Colonic mucosa (tissue), 4 donors: ENCODE measurements around the gene WASL. TPM values are rescaled to one million over a fixed set of nuclear protein-coding genes. Genes with fewer than 3 reads are reported as not detected.

Source experiments
- DNase-seq: peaks from one replicate; pipeline ENCODE4 v3.0.0-alpha.2; 2020
- H3K27ac ChIP-seq: fragments of 200-600 bp; one replicate; pipeline ENCODE4 v1.8.0; 2021
- H3K27me3 ChIP-seq: fragments of 200-600 bp; one replicate; pipeline ENCODE4 v1.8.0; 2021
- H3K36me3 ChIP-seq: fragments of 200-600 bp; one replicate; pipeline ENCODE4 v1.8.0; 2021
- H3K4me1 ChIP-seq: fragments of 200-600 bp; one replicate; pipeline ENCODE4 v1.8.0; 2021; ENCODE audit warnings: mild to moderate bottlenecking
- H3K4me3 ChIP-seq: fragments of 200-600 bp; one replicate; pipeline ENCODE4 v1.8.0; 2021
- H3K9ac ChIP-seq, 2 donors: one replicate each; pipeline ENCODE4 v1.7.0; 2013; ENCODE audit warnings: control low read depth in 2 of 2, low read depth in 2 of 2, low read length in 2 of 2
- H3K9me3 ChIP-seq: fragments of 200-600 bp; one replicate; pipeline ENCODE4 v1.8.0; 2021
- intact Hi-C: fragments of 100-400 bp; cut with DNase I; formaldehyde crosslinking; loops from one replicate; pipeline ENCODE4 v1.14.1; 2022
- total RNA-seq, 2 donors: library from RNA; stranded (reverse); fragmentation: NEBNext Ultra II Directional in 1 of 2; extraction: Animal tissue kit (Norgen Biotek cat#: 25700) in 1 of 2; gene quantifications; one replicate each; pipeline ENCODE4 v1.2.1, GENCODE V29; 2021
- TF ChIP-seq, protein P1 (sequence below): fragments of 200-600 bp; IDR thresholded peaks from one replicate; pipeline ENCODE4 v1.8.0; 2022; ENCODE audit warnings: antibody characterized with exemption, mild to moderate bottlenecking
- donor health status: healthy.
- donor health status: DM: no; HTN: no; CAD: no.
- donor health status: DM: no; HTN: no; CAD: no.

WASL gene
- total RNA-seq, 2 donors from 2014 or later: 54.9 to 126 TPM

DNA sequence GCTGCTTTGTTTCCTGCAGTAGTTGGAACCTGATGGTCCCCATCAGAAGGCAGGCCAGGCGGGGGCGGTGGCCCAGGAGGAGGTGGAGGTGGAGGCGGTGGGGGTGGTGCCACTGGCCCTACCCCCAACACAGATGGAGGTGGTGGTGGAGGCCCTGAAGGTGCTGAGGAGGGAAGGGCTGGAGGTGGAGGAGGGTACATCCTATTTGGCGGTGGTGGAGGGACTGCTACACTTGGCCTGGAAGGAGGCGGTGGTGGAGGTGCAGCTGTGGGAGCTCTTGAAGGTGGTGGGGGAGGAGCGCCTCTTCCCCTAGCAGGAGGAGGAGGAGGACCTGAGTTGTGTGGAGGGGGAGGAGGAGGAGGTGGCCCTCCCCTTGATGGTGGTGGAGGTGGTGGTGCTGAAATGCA is 56.3 kb downstream of the WASL start:
- no peaks in the 10 kb centered on the region for H3K4me1 ChIP-seq
- H3K9ac ChIP-seq: no peak overlapping the region
- no peak overlapping the region for H3K27ac ChIP-seq
- no peaks in the 10 kb centered on the region for H3K36me3 ChIP-seq
- H3K9me3 ChIP-seq: no peaks in the 10 kb centered on the region
- H3K27me3 ChIP-seq: no peaks in the 10 kb centered on the region
- no peak for DNase-seq
- no peak overlapping the region for H3K4me3 ChIP-seq
- intact Hi-C loops: no loop called here
- TF ChIP-seq, protein P1, sequence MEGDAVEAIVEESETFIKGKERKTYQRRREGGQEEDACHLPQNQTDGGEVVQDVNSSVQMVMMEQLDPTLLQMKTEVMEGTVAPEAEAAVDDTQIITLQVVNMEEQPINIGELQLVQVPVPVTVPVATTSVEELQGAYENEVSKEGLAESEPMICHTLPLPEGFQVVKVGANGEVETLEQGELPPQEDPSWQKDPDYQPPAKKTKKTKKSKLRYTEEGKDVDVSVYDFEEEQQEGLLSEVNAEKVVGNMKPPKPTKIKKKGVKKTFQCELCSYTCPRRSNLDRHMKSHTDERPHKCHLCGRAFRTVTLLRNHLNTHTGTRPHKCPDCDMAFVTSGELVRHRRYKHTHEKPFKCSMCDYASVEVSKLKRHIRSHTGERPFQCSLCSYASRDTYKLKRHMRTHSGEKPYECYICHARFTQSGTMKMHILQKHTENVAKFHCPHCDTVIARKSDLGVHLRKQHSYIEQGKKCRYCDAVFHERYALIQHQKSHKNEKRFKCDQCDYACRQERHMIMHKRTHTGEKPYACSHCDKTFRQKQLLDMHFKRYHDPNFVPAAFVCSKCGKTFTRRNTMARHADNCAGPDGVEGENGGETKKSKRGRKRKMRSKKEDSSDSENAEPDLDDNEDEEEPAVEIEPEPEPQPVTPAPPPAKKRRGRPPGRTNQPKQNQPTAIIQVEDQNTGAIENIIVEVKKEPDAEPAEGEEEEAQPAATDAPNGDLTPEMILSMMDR: no peak

DNA sequence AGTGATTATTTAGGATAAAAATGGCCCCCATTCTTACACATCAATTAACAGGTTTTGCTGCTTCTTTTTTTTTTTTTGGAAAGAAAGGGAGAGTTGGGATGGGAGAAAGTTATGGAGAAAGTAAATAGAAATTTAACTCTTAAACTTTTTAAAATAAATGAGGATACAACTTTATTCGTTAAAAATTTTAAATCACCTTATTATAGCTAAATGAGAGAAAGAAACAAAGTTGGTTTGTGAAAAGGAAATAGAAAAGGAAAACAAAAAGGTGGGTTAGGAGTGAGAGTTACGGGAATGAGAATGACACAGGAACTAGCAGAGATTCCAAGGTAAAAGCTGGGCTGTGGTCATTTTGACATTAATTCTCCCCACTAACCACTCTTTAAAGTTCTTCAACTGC is 58.3 kb downstream of the WASL start:
- Histone ChIP-seq H3K36me3 (no peaks in the 10 kb centered on the region), H3K27ac (no peak overlapping the region), H3K4me3 (no peak overlapping the region), H3K9ac (no peak overlapping the region), H3K4me1 (no peaks in the 10 kb centered on the region), H3K9me3 (no peaks in the 10 kb centered on the region), H3K27me3 (no peaks in the 10 kb centered on the region)
- intact Hi-C loops: no loop called here
- TF ChIP-seq, protein P1: no peak
- DNase-seq: no peak

DNA sequence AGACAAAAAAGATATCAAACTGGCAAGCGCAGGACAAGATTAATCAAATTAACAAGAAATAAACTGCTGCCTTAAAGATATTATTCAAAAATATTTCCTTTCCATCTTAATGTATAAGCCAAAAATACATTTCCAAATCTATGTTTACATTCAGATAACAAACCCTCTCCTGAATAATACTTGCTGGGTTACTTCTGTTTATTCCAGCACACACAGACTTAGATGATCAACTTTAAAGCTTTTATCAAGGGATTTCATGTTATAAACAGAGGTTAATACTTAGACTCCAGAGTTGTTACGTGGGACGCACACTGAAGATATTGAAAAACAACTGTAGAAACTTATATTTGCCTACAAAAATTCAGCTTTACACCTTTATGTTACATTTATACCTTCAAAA is 59.6 kb downstream of the WASL start:
- no peak overlapping the region for H3K4me3 ChIP-seq
- no peak for DNase-seq
- TF ChIP-seq, protein P1: no peak
- no peak overlapping the region for H3K27ac ChIP-seq
- intact Hi-C loops: loop anchor here (10.0 kb wide), 1 partner anchor 46 kb away; no protein-coding TSS in a partner anchor
- no peaks in the 10 kb centered on the region for H3K36me3 ChIP-seq
- H3K27me3 ChIP-seq: no peaks in the 10 kb centered on the region
- H3K9ac ChIP-seq: no peak overlapping the region
- no peaks in the 10 kb centered on the region for H3K4me1 ChIP-seq
- no peaks in the 10 kb centered on the region for H3K9me3 ChIP-seq

DNA sequence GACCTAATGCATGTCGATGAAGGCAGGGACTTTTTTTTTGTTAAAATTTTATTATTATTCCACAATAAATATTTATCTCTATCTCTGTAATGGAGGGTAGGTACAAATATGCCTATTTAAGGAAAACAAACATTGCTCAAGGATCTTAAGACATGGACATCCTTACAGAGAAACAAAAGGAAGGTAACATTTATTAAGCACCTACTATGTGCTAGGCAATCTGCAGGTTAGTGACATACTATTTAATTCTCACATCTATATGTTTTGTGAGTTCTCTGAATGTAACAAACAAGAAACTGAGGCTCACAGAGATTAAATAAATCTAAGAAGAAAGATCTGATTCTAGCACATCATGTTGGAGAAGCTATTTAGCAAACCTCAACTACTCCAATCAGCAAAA is 61.1 kb downstream of the WASL start:
- Histone ChIP-seq H3K27ac (no peak overlapping the region), H3K9ac (no peak overlapping the region), H3K36me3 (no peaks in the 10 kb centered on the region), H3K27me3 (no peaks in the 10 kb centered on the region), H3K9me3 (no peaks in the 10 kb centered on the region), H3K4me3 (no peak overlapping the region), H3K4me1 (no peaks in the 10 kb centered on the region)
- intact Hi-C loops: loop anchor here (10.0 kb wide), 1 partner anchor 47 kb away; no protein-coding TSS in a partner anchor
- DNase-seq: no peak
- TF ChIP-seq, protein P1: no peak

DNA sequence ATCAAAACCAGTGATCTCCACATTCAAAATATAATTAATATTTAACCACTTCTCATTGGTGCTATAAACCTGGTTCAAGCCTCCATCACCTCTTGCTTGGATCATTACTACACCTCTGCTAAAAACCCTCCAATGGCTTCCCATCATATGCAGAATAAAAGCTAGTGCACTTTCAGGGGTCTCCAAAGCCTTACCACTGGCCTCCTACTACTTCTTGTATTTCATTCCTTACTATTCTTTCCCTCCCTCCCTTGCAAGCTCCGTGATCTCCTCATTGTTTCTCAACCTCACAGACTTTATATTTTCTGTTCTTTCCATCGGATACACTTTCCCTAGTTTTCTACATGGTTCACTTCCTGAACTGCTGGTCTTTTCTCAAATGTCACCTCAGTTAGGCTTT is 61.6 kb downstream of the WASL start:
- H3K9me3 ChIP-seq: no peaks in the 10 kb centered on the region
- no peak overlapping the region for H3K27ac ChIP-seq
- intact Hi-C loops: loop anchor here (10.0 kb wide), 1 partner anchor 48 kb away; no protein-coding TSS in a partner anchor
- no peak overlapping the region for H3K4me3 ChIP-seq
- no peaks in the 10 kb centered on the region for H3K4me1 ChIP-seq
- no peaks in the 10 kb centered on the region for H3K27me3 ChIP-seq
- H3K9ac ChIP-seq: no peak overlapping the region
- TF ChIP-seq, protein P1: no peak
- DNase-seq: no peak
- H3K36me3 ChIP-seq: no peaks in the 10 kb centered on the region

DNA sequence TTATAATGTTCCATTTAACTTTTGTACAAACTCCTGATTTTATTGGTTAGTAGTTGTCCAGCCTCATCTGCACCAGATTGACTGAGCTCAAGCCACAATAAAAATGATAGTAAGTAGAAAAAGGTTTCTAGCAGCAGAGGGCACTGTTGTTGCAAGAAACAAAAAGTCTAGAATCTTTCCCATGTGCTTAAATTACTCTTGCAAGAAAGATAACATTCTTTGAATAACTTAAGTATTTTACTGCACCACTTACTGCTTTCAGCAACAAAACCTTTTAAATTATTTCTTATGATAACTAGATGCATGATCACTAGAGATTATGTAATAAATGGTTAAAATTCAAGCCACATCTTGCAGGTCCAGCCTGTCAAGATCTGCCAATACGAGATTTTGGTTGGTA is 66.1 kb downstream of the WASL start:
- intact Hi-C loops: loop anchor here (5.0 to 10.0 kb wide), 3 partner anchors 52 to 185 kb away; no protein-coding TSS in a partner anchor
- H3K9me3 ChIP-seq: no peaks in the 10 kb centered on the region
- peak; percentile 36 for DNase-seq
- H3K27me3 ChIP-seq: no peaks in the 10 kb centered on the region
- no peak overlapping the region for H3K4me3 ChIP-seq
- H3K27ac ChIP-seq: no peak overlapping the region
- no peaks in the 10 kb centered on the region for H3K4me1 ChIP-seq
- TF ChIP-seq, protein P1: peak; percentile 48
- no peaks in the 10 kb centered on the region for H3K36me3 ChIP-seq
- no peak overlapping the region for H3K9ac ChIP-seq
